WTC11 (cell line): ENCODE measurements around the gene TNK1. TPM values are rescaled to one million over a fixed set of nuclear protein-coding genes. Genes with fewer than 3 reads are reported as not detected.

Experiments
- ATAC-seq: fragments of 200-7000 bp; cut with Tn5 transposase; 2 replicates; pipeline ENCODE4 v1.10.0; 2021; ENCODE audit warnings: mild to moderate bottlenecking, moderate library complexity
- CTCF ChIA-PET: fragments of 300-600 bp; sonication (Branson Sonifier 250); formaldehyde crosslinking; loops from one replicate; lab custom pipeline; 2021; ENCODE audit warnings: antibody characterized with exemption; lab: Charles Lee
- POLR2A ChIA-PET: fragments of 350-600 bp; sonication (Branson Sonifier 250); formaldehyde crosslinking; loops from one replicate; lab custom pipeline; 2021; ENCODE audit warnings: antibody characterized with exemption; lab: Charles Lee
- DNase-seq: peaks from one replicate; pipeline ENCODE4 v3.0.0; 2021; ENCODE audit warnings: low spot score
- H3K27ac Mint-ChIP-seq: 2 replicates; pipeline ENCODE4 v1.8.0; 2021; ENCODE audit warnings: mixed read lengths
- H3K27me3 Mint-ChIP-seq: 2 replicates; pipeline ENCODE4 v1.8.0; 2021; ENCODE audit warnings: low read depth, mild to moderate bottlenecking, moderate library complexity, mixed read lengths
- H3K36me3 Mint-ChIP-seq: 2 replicates; pipeline ENCODE4 v1.8.0; 2021; ENCODE audit warnings: mixed read lengths
- H3K4me1 Mint-ChIP-seq: 2 replicates; pipeline ENCODE4 v1.8.0; 2022; ENCODE audit warnings: mixed read lengths
- H3K4me3 Mint-ChIP-seq: 2 replicates; pipeline ENCODE4 v1.8.0; 2021; ENCODE audit warnings: mild to moderate bottlenecking, moderate library complexity, mixed read lengths
- H3K9me3 Mint-ChIP-seq: 2 replicates; pipeline ENCODE4 v1.8.0; 2021; ENCODE audit warnings: mixed read lengths
- CBFB ChIP-seq: sonication (generic); formaldehyde crosslinking; IDR thresholded peaks from 2 replicates; pipeline ENCODE4 v1.8.1; 2022; ENCODE audit warnings: mild to moderate bottlenecking, low read depth, missing genetic modification reagents
- FOXK1 ChIP-seq: sonication (generic); formaldehyde crosslinking; IDR thresholded peaks from 2 replicates; pipeline ENCODE4 v1.8.0; 2022; ENCODE audit warnings: mild to moderate bottlenecking, moderate library complexity, missing genetic modification reagents
- FOXP1 ChIP-seq: sonication (generic); formaldehyde crosslinking; IDR thresholded peaks from 2 replicates; pipeline ENCODE4 v1.8.0; 2022; ENCODE audit warnings: missing genetic modification reagents, mild to moderate bottlenecking, moderate library complexity, borderline replicate concordance
- JAZF1 ChIP-seq: fragments of 250-450 bp; sonication (Bioruptor Pico); IDR thresholded peaks from 2 replicates; pipeline ENCODE4 v1.9.0; 2021; ENCODE audit warnings: moderate library complexity, mild to moderate bottlenecking, inconsistent platforms
- NR3C1 ChIP-seq: sonication (generic); formaldehyde crosslinking; conservative IDR thresholded peaks from 2 replicates; pipeline ENCODE4 v1.8.1; 2023; ENCODE audit warnings: low read depth, mild to moderate bottlenecking, missing genetic modification reagents
- SMAD3 ChIP-seq: sonication (generic); formaldehyde crosslinking; IDR thresholded peaks from 2 replicates; pipeline ENCODE4 v1.8.0; 2022; ENCODE audit warnings: missing genetic modification reagents, mild to moderate bottlenecking, borderline replicate concordance
- SOX15 ChIP-seq: fragments of 250-450 bp; sonication (Bioruptor Pico); IDR thresholded peaks from 2 replicates; pipeline ENCODE4 v1.9.0; 2021; ENCODE audit warnings: mild to moderate bottlenecking
- ZNF263 ChIP-seq: sonication (generic); formaldehyde crosslinking; IDR thresholded peaks from 2 replicates; pipeline ENCODE4 v1.8.1; 2022; ENCODE audit warnings: low read depth, mild to moderate bottlenecking, moderate library complexity, missing genetic modification reagents
- ZNF671 ChIP-seq: fragments of 250-450 bp; sonication (Bioruptor Pico); IDR thresholded peaks from 2 replicates; pipeline ENCODE4 v1.8.0; 2021; ENCODE audit warnings: mild to moderate bottlenecking
- total RNA-seq: library from RNA; stranded (reverse); gene quantifications from 3 replicates; pipeline ENCODE4 v1.2.3, GENCODE V29; 2021
- TF ChIP-seq, protein P1 (sequence below): sonication (generic); formaldehyde crosslinking; IDR thresholded peaks from 2 replicates; pipeline ENCODE4 v1.8.1; 2022; ENCODE audit warnings: low read depth, mild to moderate bottlenecking, moderate library complexity, missing genetic modification reagents, borderline replicate concordance
- TF ChIP-seq, protein P2 (sequence below): sonication (generic); formaldehyde crosslinking; IDR thresholded peaks from 2 replicates; pipeline ENCODE4 v1.8.1; 2022; ENCODE audit warnings: mild to moderate bottlenecking, moderate library complexity, missing genetic modification reagents
- TF ChIP-seq, protein P3 (sequence below): fragments of 250-450 bp; sonication (Bioruptor Pico); IDR thresholded peaks from 2 replicates; pipeline ENCODE4 v1.9.0; 2021; ENCODE audit warnings: mild to moderate bottlenecking
- TF ChIP-seq, protein P4 (sequence below): fragments of 250-450 bp; sonication (Bioruptor Pico); IDR thresholded peaks from 2 replicates; pipeline ENCODE4 v1.8.0; 2021; ENCODE audit warnings: mild to moderate bottlenecking
- TF ChIP-seq, protein P5 (sequence below): fragments of 250-450 bp; sonication (Bioruptor Pico); IDR thresholded peaks from 2 replicates; pipeline ENCODE4 v1.9.0; 2021; ENCODE audit warnings: moderate library complexity, mild to moderate bottlenecking, inconsistent platforms, borderline replicate concordance
- TF ChIP-seq, protein P6 (sequence below): fragments of 250-450 bp; sonication (Bioruptor Pico); IDR thresholded peaks from 2 replicates; pipeline ENCODE4 v1.9.0; 2021; ENCODE audit warnings: mild to moderate bottlenecking, borderline replicate concordance

Gene TNK1
- total RNA-seq, 1 experiment from 2014 or later: 9.3 TPM

DNA sequence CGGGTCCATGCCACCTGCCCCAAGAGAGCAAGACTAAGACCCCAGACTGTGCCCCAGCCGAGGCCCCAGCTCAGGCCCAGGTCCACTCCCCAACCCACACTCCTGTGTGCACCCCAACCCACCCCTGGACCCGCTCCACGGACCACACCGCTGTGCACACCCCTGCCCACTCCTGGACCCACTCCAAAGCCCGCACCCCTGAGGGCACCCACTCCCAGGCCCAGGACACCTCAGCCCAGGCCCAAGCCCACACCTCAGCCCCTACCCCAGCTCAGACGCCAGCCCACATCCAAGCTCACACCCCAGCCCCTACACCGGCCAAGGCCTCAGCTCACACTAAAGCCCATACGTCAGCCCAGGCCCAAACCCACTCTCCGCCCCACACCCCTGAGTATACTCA is 48.8 kb downstream of the TNK1 start:
- no peak overlapping the region for H3K4me3 Mint-ChIP-seq
- no peaks in the 10 kb centered on the region; the same call in 1 of the 2 replicates for H3K27me3 Mint-ChIP-seq
- TF ChIP-seq, protein P1, sequence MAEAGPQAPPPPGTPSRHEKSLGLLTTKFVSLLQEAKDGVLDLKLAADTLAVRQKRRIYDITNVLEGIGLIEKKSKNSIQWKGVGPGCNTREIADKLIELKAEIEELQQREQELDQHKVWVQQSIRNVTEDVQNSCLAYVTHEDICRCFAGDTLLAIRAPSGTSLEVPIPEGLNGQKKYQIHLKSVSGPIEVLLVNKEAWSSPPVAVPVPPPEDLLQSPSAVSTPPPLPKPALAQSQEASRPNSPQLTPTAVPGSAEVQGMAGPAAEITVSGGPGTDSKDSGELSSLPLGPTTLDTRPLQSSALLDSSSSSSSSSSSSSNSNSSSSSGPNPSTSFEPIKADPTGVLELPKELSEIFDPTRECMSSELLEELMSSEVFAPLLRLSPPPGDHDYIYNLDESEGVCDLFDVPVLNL (CRISPR knock-in tag): no peak
- TF ChIP-seq SMAD3 (CRISPR knock-in tag) (no peak), SOX15 (CRISPR knock-in tag) (no peak), JAZF1 (CRISPR knock-in tag) (no peak), FOXK1 (no peak)
- TF ChIP-seq, protein P2, sequence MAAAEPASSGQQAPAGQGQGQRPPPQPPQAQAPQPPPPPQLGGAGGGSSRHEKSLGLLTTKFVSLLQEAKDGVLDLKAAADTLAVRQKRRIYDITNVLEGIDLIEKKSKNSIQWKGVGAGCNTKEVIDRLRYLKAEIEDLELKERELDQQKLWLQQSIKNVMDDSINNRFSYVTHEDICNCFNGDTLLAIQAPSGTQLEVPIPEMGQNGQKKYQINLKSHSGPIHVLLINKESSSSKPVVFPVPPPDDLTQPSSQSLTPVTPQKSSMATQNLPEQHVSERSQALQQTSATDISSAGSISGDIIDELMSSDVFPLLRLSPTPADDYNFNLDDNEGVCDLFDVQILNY (CRISPR knock-in tag): no peak
- TF ChIP-seq, all 79 proteins: peak for 0
- Mint-ChIP-seq H3K4me1 (no peaks in the 10 kb centered on the region), H3K36me3 (no peaks in the 10 kb centered on the region), H3K9me3 (no peaks in the 10 kb centered on the region), H3K27ac (no peak overlapping the region)
- no peak for ATAC-seq
- ChIA-PET POLR2A (no interaction called here), CTCF (interaction anchor here (0.7 kb wide), 1 partner anchor 8 kb away, joined by 3 read pairs; no protein-coding TSS in a partner anchor)
- DNase-seq: no peak

DNA sequence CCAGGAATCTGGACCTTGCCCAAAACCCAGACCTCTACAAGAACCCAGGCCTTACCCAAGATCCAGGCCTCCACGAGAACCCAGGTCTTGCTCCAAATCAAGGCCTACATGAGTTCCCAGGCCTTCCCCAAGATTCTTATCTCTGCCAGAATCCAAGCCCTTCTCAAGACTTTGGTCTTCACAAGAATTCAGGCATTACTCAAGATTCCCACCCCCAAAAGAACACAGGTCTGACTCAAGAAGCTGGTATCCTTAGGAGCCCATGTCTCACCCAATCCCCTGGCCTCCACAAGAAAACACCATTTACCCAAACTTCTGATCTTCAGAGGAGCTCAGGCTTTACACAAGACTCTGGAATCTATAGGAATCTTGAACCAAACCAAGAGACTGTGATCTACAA is 50.3 kb downstream of the TNK1 start:
- TF ChIP-seq ZNF263 (CRISPR knock-in tag): no peak
- TF ChIP-seq, protein P3, sequence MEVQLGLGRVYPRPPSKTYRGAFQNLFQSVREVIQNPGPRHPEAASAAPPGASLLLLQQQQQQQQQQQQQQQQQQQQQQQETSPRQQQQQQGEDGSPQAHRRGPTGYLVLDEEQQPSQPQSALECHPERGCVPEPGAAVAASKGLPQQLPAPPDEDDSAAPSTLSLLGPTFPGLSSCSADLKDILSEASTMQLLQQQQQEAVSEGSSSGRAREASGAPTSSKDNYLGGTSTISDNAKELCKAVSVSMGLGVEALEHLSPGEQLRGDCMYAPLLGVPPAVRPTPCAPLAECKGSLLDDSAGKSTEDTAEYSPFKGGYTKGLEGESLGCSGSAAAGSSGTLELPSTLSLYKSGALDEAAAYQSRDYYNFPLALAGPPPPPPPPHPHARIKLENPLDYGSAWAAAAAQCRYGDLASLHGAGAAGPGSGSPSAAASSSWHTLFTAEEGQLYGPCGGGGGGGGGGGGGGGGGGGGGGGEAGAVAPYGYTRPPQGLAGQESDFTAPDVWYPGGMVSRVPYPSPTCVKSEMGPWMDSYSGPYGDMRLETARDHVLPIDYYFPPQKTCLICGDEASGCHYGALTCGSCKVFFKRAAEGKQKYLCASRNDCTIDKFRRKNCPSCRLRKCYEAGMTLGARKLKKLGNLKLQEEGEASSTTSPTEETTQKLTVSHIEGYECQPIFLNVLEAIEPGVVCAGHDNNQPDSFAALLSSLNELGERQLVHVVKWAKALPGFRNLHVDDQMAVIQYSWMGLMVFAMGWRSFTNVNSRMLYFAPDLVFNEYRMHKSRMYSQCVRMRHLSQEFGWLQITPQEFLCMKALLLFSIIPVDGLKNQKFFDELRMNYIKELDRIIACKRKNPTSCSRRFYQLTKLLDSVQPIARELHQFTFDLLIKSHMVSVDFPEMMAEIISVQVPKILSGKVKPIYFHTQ (CRISPR knock-in tag): no peak
- TF ChIP-seq, protein P4, sequence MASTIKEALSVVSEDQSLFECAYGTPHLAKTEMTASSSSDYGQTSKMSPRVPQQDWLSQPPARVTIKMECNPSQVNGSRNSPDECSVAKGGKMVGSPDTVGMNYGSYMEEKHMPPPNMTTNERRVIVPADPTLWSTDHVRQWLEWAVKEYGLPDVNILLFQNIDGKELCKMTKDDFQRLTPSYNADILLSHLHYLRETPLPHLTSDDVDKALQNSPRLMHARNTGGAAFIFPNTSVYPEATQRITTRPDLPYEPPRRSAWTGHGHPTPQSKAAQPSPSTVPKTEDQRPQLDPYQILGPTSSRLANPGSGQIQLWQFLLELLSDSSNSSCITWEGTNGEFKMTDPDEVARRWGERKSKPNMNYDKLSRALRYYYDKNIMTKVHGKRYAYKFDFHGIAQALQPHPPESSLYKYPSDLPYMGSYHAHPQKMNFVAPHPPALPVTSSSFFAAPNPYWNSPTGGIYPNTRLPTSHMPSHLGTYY: no peak
- no peak for TF ChIP-seq ZNF671 (CRISPR knock-in tag)
- TF ChIP-seq NR3C1 (CRISPR knock-in tag): no peak
- TF ChIP-seq SMAD3 (CRISPR knock-in tag): no peak
- no peak for TF ChIP-seq FOXP1 (CRISPR knock-in tag)
- TF ChIP-seq, protein P5, sequence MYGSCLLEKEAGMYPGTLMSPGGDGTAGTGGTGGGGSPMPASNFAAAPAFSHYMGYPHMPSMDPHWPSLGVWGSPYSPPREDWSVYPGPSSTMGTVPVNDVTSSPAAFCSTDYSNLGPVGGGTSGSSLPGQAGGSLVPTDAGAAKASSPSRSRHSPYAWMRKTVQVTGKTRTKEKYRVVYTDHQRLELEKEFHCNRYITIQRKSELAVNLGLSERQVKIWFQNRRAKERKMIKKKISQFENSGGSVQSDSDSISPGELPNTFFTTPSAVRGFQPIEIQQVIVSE (CRISPR knock-in tag): no peak
- TF ChIP-seq, protein P6, sequence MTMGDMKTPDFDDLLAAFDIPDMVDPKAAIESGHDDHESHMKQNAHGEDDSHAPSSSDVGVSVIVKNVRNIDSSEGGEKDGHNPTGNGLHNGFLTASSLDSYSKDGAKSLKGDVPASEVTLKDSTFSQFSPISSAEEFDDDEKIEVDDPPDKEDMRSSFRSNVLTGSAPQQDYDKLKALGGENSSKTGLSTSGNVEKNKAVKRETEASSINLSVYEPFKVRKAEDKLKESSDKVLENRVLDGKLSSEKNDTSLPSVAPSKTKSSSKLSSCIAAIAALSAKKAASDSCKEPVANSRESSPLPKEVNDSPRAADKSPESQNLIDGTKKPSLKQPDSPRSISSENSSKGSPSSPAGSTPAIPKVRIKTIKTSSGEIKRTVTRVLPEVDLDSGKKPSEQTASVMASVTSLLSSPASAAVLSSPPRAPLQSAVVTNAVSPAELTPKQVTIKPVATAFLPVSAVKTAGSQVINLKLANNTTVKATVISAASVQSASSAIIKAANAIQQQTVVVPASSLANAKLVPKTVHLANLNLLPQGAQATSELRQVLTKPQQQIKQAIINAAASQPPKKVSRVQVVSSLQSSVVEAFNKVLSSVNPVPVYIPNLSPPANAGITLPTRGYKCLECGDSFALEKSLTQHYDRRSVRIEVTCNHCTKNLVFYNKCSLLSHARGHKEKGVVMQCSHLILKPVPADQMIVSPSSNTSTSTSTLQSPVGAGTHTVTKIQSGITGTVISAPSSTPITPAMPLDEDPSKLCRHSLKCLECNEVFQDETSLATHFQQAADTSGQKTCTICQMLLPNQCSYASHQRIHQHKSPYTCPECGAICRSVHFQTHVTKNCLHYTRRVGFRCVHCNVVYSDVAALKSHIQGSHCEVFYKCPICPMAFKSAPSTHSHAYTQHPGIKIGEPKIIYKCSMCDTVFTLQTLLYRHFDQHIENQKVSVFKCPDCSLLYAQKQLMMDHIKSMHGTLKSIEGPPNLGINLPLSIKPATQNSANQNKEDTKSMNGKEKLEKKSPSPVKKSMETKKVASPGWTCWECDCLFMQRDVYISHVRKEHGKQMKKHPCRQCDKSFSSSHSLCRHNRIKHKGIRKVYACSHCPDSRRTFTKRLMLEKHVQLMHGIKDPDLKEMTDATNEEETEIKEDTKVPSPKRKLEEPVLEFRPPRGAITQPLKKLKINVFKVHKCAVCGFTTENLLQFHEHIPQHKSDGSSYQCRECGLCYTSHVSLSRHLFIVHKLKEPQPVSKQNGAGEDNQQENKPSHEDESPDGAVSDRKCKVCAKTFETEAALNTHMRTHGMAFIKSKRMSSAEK (CRISPR knock-in tag): no peak
- TF ChIP-seq CBFB: no peak
- no peaks in the 10 kb centered on the region for H3K36me3 Mint-ChIP-seq
- no peaks in the 10 kb centered on the region for H3K9me3 Mint-ChIP-seq
- DNase-seq (no peak), ATAC-seq (no peak)
- peaks cover 3% of the 10 kb centered on the region for H3K4me1 Mint-ChIP-seq
- H3K4me3 Mint-ChIP-seq: no peak overlapping the region
- ChIA-PET CTCF (no interaction called here), POLR2A (no interaction called here)
- H3K27ac Mint-ChIP-seq: no peak overlapping the region
- no peaks in the 10 kb centered on the region; the same call in 1 of the 2 replicates for H3K27me3 Mint-ChIP-seq
